Erythroblast (primary cell): ENCODE measurements around the gene C22orf42.

Experiments used
- DNase-seq, 2 experiments: peaks; one replicate each; lab custom pipeline; 2025; lab: John Stamatoyannopoulos, UW
- GATA1 ChIP-seq: IDR thresholded peaks from 2 replicates; pipeline ENCODE4 v1.6.1; 2011; ENCODE audit warnings: low read depth, mild to moderate bottlenecking, control low read depth, low read length, moderate library complexity
- POLR2A ChIP-seq: IDR thresholded peaks from 2 replicates; pipeline ENCODE4 v1.6.1; 2011; ENCODE audit warnings: mild to moderate bottlenecking, low read length

Gene C22orf42

DNA sequence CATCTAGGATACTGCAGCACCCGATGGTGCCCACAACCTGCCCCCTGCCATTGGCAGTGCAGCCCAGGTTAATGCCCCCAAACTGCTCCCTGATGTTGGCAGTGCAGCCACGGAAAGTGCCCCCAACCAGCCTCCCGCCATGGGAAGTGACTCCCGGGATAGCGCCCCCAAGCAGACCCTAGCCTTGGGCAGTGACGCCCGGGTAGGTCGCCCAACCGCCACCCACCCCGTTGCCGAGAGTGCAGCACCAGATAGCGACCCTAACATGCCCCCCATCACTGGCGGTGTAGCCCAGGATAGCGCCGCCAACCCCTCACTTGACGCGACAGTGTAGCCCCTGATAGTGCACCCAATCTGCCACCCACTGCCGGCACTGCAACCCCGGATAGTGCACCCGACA is 38.5 kb downstream of the C22orf42 start:
- no peak for DNase-seq
- TF ChIP-seq POLR2A (no peak), GATA1 (no peak)

DNA sequence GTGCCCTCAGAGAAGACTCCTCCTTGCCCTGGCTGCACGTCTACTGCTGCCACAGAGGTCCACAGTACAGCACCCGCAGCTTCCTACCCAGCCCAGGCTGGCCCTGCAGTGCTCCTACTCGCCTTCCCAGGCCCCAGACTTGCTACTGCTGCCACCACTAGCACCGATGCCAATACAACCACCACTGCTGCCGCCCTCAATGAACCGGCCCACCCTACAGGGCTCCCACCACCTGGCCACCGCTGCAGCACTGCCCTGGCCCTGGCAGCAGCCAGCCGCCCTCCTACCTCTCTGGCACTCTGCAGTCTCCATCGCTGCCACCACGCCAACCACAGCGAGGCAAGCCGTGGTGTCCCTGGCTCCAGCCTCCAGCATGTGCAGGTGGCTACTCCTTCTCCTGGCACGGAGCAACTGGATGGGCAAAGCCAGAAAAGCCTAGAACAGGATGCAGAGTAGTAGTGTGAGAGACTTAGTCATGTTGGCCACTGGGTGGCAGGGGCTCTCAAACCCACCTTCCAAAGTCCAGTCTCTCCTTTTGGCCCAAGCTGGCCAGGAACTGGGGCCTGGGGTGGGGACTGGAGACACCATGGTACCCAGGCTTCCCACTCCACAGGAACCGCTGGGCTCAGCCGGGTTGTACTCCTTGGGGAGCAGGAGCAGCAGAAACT is 39.4 kb downstream of the C22orf42 start:
- DNase-seq: no peak
- TF ChIP-seq GATA1: no peak
- TF ChIP-seq POLR2A: no peak

DNA sequence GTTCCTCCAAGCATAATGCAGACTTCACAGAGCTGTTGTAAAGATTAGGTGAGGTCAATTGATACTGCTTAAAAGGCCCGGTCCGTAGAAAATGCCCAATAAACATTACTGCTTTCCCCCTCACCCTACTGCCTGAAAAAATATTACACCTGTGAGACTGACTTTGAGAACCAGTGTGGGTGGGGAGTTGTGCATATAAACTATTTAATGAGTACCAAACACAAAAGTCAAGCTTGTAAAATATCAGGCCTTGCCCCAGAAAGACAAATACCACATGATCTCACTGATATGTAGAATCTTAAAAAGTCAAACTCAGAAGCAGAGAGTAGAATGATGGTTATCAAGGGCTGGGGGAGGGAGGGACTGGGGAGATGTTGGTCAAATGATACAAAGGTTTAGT is 46.7 kb downstream of the C22orf42 start:
- TF ChIP-seq POLR2A: no peak
- no peak for TF ChIP-seq GATA1
- no peak for DNase-seq

DNA sequence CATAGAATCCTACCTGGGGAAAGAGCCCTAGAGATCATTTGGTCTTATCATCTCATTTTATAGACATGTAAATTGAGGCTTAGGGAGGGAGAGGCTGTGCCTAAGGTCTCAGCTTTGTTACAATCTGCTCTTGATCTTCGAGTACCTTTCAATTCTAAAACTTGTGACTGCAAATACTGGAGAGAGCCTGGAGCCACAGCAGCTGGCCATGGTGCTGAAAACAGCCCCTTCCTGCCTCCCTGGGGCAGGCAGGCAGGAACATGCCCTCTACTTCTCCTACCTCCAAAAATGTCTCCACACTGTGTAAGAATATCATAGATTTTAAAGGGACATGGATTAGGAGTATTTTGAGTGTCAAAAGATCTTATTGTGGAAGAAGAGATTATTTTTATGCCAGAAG is 52.2 kb downstream of the C22orf42 start:
- DNase-seq: no peak
- TF ChIP-seq POLR2A (no peak), GATA1 (no peak)

DNA sequence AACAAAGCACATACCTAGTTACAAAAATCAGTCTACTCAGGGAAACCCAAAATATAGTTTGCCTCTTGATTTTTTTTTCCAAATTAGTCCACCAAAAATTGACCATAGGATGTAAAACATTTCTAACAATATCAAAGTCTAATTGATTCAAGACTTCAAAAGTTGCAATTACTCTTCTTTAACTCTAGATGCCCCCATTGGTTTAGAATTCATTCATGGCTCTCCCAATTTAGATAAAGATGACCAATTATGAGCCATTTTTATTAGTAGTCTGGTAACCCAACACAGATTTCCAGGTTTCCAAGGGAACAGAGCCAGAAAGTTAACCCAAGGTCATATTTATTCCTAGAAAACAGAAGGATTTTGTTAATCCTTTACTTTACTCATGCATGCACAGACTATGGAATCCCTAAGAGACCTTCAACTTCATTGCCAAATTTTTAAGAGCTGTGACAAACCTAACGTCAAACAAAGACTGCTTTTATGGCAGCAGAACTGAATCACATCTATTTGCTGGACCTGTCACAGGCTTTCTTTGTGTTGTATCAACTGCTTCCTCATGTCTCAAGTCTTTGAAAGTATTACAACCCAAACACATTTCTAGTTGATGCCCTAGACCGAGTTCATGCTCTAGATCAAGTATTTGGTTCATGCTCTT is 55.3 kb downstream of the C22orf42 start:
- TF ChIP-seq POLR2A: no peak
- DNase-seq: no peak

DNA sequence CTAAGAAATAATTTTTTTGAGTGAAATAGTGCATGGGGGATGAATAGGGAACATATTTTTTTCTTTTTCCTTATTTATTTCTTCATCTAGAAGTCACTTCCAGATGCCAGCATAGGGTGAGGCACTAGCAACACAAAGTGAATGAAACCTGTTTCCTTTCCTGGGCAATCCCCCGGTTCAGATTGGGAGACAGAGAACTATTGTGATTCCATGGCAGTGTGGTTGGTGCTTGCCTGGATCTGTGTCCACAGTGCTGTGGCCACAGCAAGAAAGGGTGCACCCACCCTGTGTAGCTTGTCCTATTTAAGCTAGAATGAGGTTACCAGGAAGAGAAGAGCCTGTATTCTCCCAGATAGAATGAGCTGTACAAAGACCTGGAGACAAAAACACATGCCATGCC is 58.4 kb downstream of the C22orf42 start:
- TF ChIP-seq GATA1: no peak
- TF ChIP-seq POLR2A: no peak
- no peak for DNase-seq
